ENCODE data around the gene RNF130. TPM values are rescaled to one million over a fixed set of nuclear protein-coding genes. Genes with fewer than 3 reads are reported as not detected.

RNF130 gene
- total RNA-seq, 1 donor from 2014 or later: 19.8 TPM

- Histone ChIP-seq H3K4me3 (ENCODE audit: low read length in 3 of 3) (no peak overlapping the region), H3K4me1 (ENCODE audit: control insufficient read depth in 3 of 3, insufficient read depth in 3 of 3, low read length in 3 of 3) (no peaks in the 10 kb centered on the region), H3K36me3 (ENCODE audit: control insufficient read depth in 3 of 3, insufficient read depth in 3 of 3, low read length in 3 of 3) (peaks cover 13 to 17% (median 17%) of the 10 kb centered on the region in 3 donors), H3K27ac (ENCODE audit: low read depth, low read length) (no peak overlapping the region), H3K9me3 (ENCODE audit: control insufficient read depth in 3 of 3, low read length in 3 of 3) (no peaks in the 10 kb centered on the region), H3K9ac (ENCODE audit: low read depth in 1 of 3, low read length in 3 of 3) (no peak overlapping the region), H3K27me3 (ENCODE audit: control insufficient read depth in 3 of 3, insufficient read depth in 3 of 3, low read length in 3 of 3) (no peaks in the 10 kb centered on the region)
Measured at GRCh38 chr5:179981636-179982035, 89.9 kb downstream of the RNF130 start.

- H3K9ac ChIP-seq (ENCODE audit: low read depth in 1 of 3, low read length in 3 of 3): no peak overlapping the region
- H3K4me1 ChIP-seq (ENCODE audit: control insufficient read depth in 3 of 3, insufficient read depth in 3 of 3, low read length in 3 of 3): no peaks in the 10 kb centered on the region
- H3K4me3 ChIP-seq (ENCODE audit: low read length in 3 of 3): no peak overlapping the region
- H3K27ac ChIP-seq (ENCODE audit: low read depth, low read length): no peak overlapping the region
- no peaks in the 10 kb centered on the region for H3K9me3 ChIP-seq (ENCODE audit: control insufficient read depth in 3 of 3, low read length in 3 of 3)
- no peaks in the 10 kb centered on the region for H3K27me3 ChIP-seq (ENCODE audit: control insufficient read depth in 3 of 3, insufficient read depth in 3 of 3, low read length in 3 of 3)
- H3K36me3 ChIP-seq (ENCODE audit: control insufficient read depth in 3 of 3, insufficient read depth in 3 of 3, low read length in 3 of 3): peaks cover 17 to 21% (median 17%) of the 10 kb centered on the region in 3 donors
Measured at GRCh38 chr5:179980767-179981166, 90.8 kb downstream of the RNF130 start.

- H3K27me3 ChIP-seq (ENCODE audit: control insufficient read depth in 3 of 3, insufficient read depth in 3 of 3, low read length in 3 of 3): no peaks in the 10 kb centered on the region
- no peaks in the 10 kb centered on the region for H3K4me1 ChIP-seq (ENCODE audit: control insufficient read depth in 3 of 3, insufficient read depth in 3 of 3, low read length in 3 of 3)
- H3K9me3 ChIP-seq (ENCODE audit: control insufficient read depth in 3 of 3, low read length in 3 of 3): no peaks in the 10 kb centered on the region
- H3K4me3 ChIP-seq (ENCODE audit: low read length in 3 of 3): no peak overlapping the region
- H3K27ac ChIP-seq (ENCODE audit: low read depth, low read length): no peak overlapping the region
- peaks cover 21 to 35% (median 34%) of the 10 kb centered on the region in 3 donors for H3K36me3 ChIP-seq (ENCODE audit: control insufficient read depth in 3 of 3, insufficient read depth in 3 of 3, low read length in 3 of 3)
- H3K9ac ChIP-seq (ENCODE audit: low read depth in 1 of 3, low read length in 3 of 3): no peak overlapping the region
Measured at GRCh38 chr5:179978792-179979191, 92.8 kb downstream of the RNF130 start.

- Histone ChIP-seq H3K27ac (ENCODE audit: low read depth, low read length) (no peak overlapping the region), H3K36me3 (ENCODE audit: control insufficient read depth in 3 of 3, insufficient read depth in 3 of 3, low read length in 3 of 3) (peaks cover 21 to 40% (median 34%) of the 10 kb centered on the region in 3 donors), H3K4me3 (ENCODE audit: low read length in 3 of 3) (no peak overlapping the region), H3K4me1 (ENCODE audit: control insufficient read depth in 3 of 3, insufficient read depth in 3 of 3, low read length in 3 of 3) (no peaks in the 10 kb centered on the region), H3K9ac (ENCODE audit: low read depth in 1 of 3, low read length in 3 of 3) (no peak overlapping the region), H3K27me3 (ENCODE audit: control insufficient read depth in 3 of 3, insufficient read depth in 3 of 3, low read length in 3 of 3) (no peaks in the 10 kb centered on the region), H3K9me3 (ENCODE audit: control insufficient read depth in 3 of 3, low read length in 3 of 3) (no peaks in the 10 kb centered on the region)
Measured at GRCh38 chr5:179975713-179976134, 95.8 kb downstream of the RNF130 start.

GRCh38 chr5:179974946-179975712, 96.4 kb downstream of the RNF130 start:
- H3K27ac ChIP-seq (ENCODE audit: low read depth, low read length): no peak overlapping the region
- no peaks in the 10 kb centered on the region for H3K9me3 ChIP-seq (ENCODE audit: control insufficient read depth in 3 of 3, low read length in 3 of 3)
- H3K27me3 ChIP-seq (ENCODE audit: control insufficient read depth in 3 of 3, insufficient read depth in 3 of 3, low read length in 3 of 3): no peaks in the 10 kb centered on the region
- H3K9ac ChIP-seq (ENCODE audit: low read depth in 1 of 3, low read length in 3 of 3): no peak overlapping the region
- no peak overlapping the region for H3K4me3 ChIP-seq (ENCODE audit: low read length in 3 of 3)
- no peaks in the 10 kb centered on the region for H3K4me1 ChIP-seq (ENCODE audit: control insufficient read depth in 3 of 3, insufficient read depth in 3 of 3, low read length in 3 of 3)
- peaks cover 21 to 40% (median 34%) of the 10 kb centered on the region in 3 donors for H3K36me3 ChIP-seq (ENCODE audit: control insufficient read depth in 3 of 3, insufficient read depth in 3 of 3, low read length in 3 of 3)

DNA sequence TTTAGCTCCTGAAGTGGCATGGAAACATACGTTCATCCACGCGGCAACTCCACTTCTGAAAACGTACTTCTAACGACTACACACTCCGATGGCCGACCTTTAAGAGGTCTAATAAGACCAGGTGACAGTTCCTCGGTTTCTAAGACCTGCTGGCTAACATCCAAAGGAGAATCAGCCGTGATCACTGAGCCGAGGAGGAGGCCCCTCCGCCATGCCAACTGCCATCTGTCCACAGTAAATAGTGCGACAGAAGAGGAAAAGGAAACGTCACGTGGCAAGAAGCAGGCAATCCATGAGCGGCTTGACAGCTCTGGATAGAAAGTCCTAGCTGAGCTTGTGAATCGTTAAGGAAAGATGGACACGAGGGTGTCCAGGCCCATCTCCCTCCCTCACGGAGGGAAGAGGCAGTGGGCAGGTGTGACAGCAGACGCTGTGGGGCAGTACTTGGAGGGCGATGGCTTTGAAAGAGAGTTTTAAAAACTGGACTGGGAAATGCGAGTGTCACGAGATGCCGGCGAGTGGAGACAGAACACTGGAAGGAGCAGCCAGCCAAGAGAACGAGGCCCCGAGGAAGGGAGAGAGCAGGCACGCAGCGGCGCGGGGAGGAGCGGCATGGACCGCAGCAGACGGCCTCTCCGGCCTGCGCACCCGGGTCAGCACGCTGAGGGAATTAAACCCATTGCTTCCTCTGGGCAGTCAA, 97.2 kb downstream of the RNF130 start:
- Histone ChIP-seq H3K36me3 (ENCODE audit: control insufficient read depth in 3 of 3, insufficient read depth in 3 of 3, low read length in 3 of 3) (peaks cover 22 to 41% (median 32%) of the 10 kb centered on the region in 3 donors), H3K27me3 (ENCODE audit: control insufficient read depth in 3 of 3, insufficient read depth in 3 of 3, low read length in 3 of 3) (no peaks in the 10 kb centered on the region), H3K4me1 (ENCODE audit: control insufficient read depth in 3 of 3, insufficient read depth in 3 of 3, low read length in 3 of 3) (no peaks in the 10 kb centered on the region), H3K9ac (ENCODE audit: low read depth in 1 of 3, low read length in 3 of 3) (no peak overlapping the region), H3K27ac (ENCODE audit: low read depth, low read length) (no peak overlapping the region), H3K9me3 (ENCODE audit: control insufficient read depth in 3 of 3, low read length in 3 of 3) (no peaks in the 10 kb centered on the region), H3K4me3 (ENCODE audit: low read length in 3 of 3) (no peak overlapping the region)

DNA sequence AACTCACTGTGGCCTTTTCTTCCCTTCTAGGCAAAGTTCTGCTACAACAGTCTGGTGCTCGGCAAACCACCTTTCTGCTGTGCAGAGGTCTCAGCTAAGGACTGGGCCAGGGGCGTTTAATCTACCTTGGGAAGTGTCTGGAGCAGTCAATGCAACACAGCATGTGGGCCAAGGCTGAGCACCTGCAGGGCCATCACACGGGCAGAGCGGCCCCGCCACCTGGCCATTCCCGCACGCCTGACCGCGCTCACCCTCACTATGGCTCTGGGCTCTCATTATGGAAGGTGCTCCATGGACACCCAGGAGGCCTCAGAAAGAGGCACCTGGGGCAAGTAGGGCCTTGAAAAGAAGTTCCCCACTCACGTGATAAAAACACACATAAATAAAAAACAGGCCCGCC, 98.2 kb downstream of the RNF130 start:
- Histone ChIP-seq H3K4me3 (ENCODE audit: low read length in 3 of 3) (no peak overlapping the region), H3K27ac (ENCODE audit: low read depth, low read length) (no peak overlapping the region), H3K27me3 (ENCODE audit: control insufficient read depth in 3 of 3, insufficient read depth in 3 of 3, low read length in 3 of 3) (no peaks in the 10 kb centered on the region), H3K36me3 (ENCODE audit: control insufficient read depth in 3 of 3, insufficient read depth in 3 of 3, low read length in 3 of 3) (peaks cover 25 to 44% (median 33%) of the 10 kb centered on the region in 3 donors), H3K4me1 (ENCODE audit: control insufficient read depth in 3 of 3, insufficient read depth in 3 of 3, low read length in 3 of 3) (no peaks in the 10 kb centered on the region), H3K9me3 (ENCODE audit: control insufficient read depth in 3 of 3, low read length in 3 of 3) (no peaks in the 10 kb centered on the region), H3K9ac (ENCODE audit: low read depth in 1 of 3, low read length in 3 of 3) (no peak overlapping the region)

DNA sequence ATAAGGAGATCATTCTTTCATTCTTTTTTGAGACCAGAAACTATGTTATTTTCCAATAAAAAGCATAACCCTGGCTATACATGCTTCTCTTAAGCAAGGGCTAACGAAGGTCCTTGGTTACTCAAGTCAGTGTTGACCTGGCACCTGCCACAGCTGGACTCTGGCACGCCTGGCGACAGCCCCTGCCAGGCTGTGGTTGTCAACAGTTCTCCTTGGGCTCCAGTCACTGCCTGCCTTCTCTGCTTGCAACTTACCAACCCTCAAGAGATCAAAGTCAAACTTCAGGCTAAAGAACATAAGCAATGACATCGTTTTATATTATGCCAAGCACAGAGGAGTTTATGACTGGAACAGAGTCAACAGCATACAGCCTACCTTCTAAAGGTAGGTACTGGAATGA, 102.4 kb downstream of the RNF130 start:
- Histone ChIP-seq H3K27ac (ENCODE audit: low read depth, low read length) (no peak overlapping the region), H3K36me3 (ENCODE audit: control insufficient read depth in 3 of 3, insufficient read depth in 3 of 3, low read length in 3 of 3) (peaks cover 21 to 25% (median 24%) of the 10 kb centered on the region in 3 donors), H3K4me3 (ENCODE audit: low read length in 3 of 3) (no peak overlapping the region), H3K9me3 (ENCODE audit: control insufficient read depth in 3 of 3, low read length in 3 of 3) (no peaks in the 10 kb centered on the region), H3K27me3 (ENCODE audit: control insufficient read depth in 3 of 3, insufficient read depth in 3 of 3, low read length in 3 of 3) (no peaks in the 10 kb centered on the region), H3K9ac (ENCODE audit: low read depth in 1 of 3, low read length in 3 of 3) (no peak overlapping the region), H3K4me1 (ENCODE audit: control insufficient read depth in 3 of 3, insufficient read depth in 3 of 3, low read length in 3 of 3) (no peaks in the 10 kb centered on the region)

GRCh38 chr5:179967489-179967888, 104.1 kb downstream of the RNF130 start:
- Histone ChIP-seq H3K4me1 (ENCODE audit: control insufficient read depth in 3 of 3, insufficient read depth in 3 of 3, low read length in 3 of 3) (no peaks in the 10 kb centered on the region), H3K4me3 (ENCODE audit: low read length in 3 of 3) (no peak overlapping the region), H3K27me3 (ENCODE audit: control insufficient read depth in 3 of 3, insufficient read depth in 3 of 3, low read length in 3 of 3) (no peaks in the 10 kb centered on the region), H3K9ac (ENCODE audit: low read depth in 1 of 3, low read length in 3 of 3) (no peak overlapping the region), H3K9me3 (ENCODE audit: control insufficient read depth in 3 of 3, low read length in 3 of 3) (no peaks in the 10 kb centered on the region), H3K27ac (ENCODE audit: low read depth, low read length) (no peak overlapping the region), H3K36me3 (ENCODE audit: control insufficient read depth in 3 of 3, insufficient read depth in 3 of 3, low read length in 3 of 3) (peaks cover 20 to 36% (median 35%) of the 10 kb centered on the region in 3 donors)

DNA sequence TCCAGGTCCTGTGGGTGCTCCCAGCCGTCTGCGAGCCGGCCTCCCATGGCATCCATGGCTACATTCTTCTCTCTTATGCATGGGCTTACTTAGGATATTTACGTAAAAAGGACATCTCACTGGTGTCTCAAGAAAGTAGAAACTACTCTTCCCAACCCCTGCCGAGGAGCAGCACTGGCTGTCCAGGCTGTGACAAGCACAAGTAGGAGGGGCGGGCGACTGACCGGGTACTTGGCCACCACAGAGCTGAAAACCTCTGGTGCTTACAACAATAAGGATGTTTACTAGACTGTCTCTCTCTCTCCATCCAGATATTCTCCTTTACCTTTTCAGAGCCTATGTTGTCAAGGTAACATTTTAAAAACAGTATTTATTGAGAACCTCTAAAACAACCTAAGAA, 107.5 kb downstream of the RNF130 start:
- H3K4me3 ChIP-seq (ENCODE audit: low read length in 3 of 3): no peak overlapping the region
- peaks cover 19 to 43% (median 36%) of the 10 kb centered on the region in 3 donors for H3K36me3 ChIP-seq (ENCODE audit: control insufficient read depth in 3 of 3, insufficient read depth in 3 of 3, low read length in 3 of 3)
- H3K4me1 ChIP-seq (ENCODE audit: control insufficient read depth in 3 of 3, insufficient read depth in 3 of 3, low read length in 3 of 3): no peaks in the 10 kb centered on the region
- no peaks in the 10 kb centered on the region for H3K27me3 ChIP-seq (ENCODE audit: control insufficient read depth in 3 of 3, insufficient read depth in 3 of 3, low read length in 3 of 3)
- no peak overlapping the region for H3K9ac ChIP-seq (ENCODE audit: low read depth in 1 of 3, low read length in 3 of 3)
- H3K9me3 ChIP-seq (ENCODE audit: control insufficient read depth in 3 of 3, low read length in 3 of 3): no peaks in the 10 kb centered on the region
- no peak overlapping the region for H3K27ac ChIP-seq (ENCODE audit: low read depth, low read length)
